Measurements from ENCODE around the gene DHX57.
"Not testable (repeated sequence)": the region's sequence is repeated elsewhere in the genome, so short reads cannot be mapped to it uniquely, and the experiment has no call there.

The DHX57 gene

GRCh38 chr2:38794235-38794946 is 81.3 kb downstream of the DHX57 start:
- DNase-seq (ENCODE audit: low read depth in 2 of 2): no peak

GRCh38 chr2:38793511-38793910 is 82.2 kb downstream of the DHX57 start:
- no peak for DNase-seq (ENCODE audit: low read depth in 2 of 2)

GRCh38 chr2:38792751-38793150 is 83.0 kb downstream of the DHX57 start:
- DNase-seq (ENCODE audit: low read depth in 2 of 2): no peak

GRCh38 chr2:38792321-38792720 is 83.4 kb downstream of the DHX57 start:
- not testable (repeated sequence) for DNase-seq (ENCODE audit: low read depth in 2 of 2)

- no peak for DNase-seq (ENCODE audit: low read depth in 2 of 2)
These were observed 84.0 kb downstream of the DHX57 start for GRCh38 chr2:38791744-38792143.

GRCh38 chr2:38789691-38790090 is 86.0 kb downstream of the DHX57 start:
- DNase-seq (ENCODE audit: low read depth in 2 of 2): no peak

GRCh38 chr2:38788306-38788705 is 87.4 kb downstream of the DHX57 start:
- no peak for DNase-seq (ENCODE audit: low read depth in 2 of 2)

- no peak for DNase-seq (ENCODE audit: low read depth in 2 of 2)
These were observed 92.1 kb downstream of the DHX57 start for GRCh38 chr2:38783586-38783985.

GRCh38 chr2:38778687-38779082 is 97.0 kb downstream of the DHX57 start:
- no peak for DNase-seq (ENCODE audit: low read depth in 2 of 2)

GRCh38 chr2:38776531-38776930 is 99.2 kb downstream of the DHX57 start:
- no peak for DNase-seq (ENCODE audit: low read depth in 2 of 2)

- no peak for DNase-seq (ENCODE audit: low read depth in 2 of 2)
These were observed 99.9 kb downstream of the DHX57 start for GRCh38 chr2:38775921-38776225.

- no peak for DNase-seq (ENCODE audit: low read depth in 2 of 2)
These were observed 100.4 kb downstream of the DHX57 start for GRCh38 chr2:38775097-38775920.

- DNase-seq (ENCODE audit: low read depth in 2 of 2): no peak
These were observed 104.1 kb downstream of the DHX57 start for GRCh38 chr2:38771632-38772031.

GRCh38 chr2:38765551-38765950 is 110.2 kb downstream of the DHX57 start:
- DNase-seq (ENCODE audit: low read depth in 2 of 2): no peak

- DNase-seq (ENCODE audit: low read depth in 2 of 2): no peak
These were observed 110.6 kb downstream of the DHX57 start for GRCh38 chr2:38765149-38765548.

GRCh38 chr2:38763728-38764127 is 112.0 kb downstream of the DHX57 start:
- DNase-seq (ENCODE audit: low read depth in 2 of 2): no peak

- no peak for DNase-seq (ENCODE audit: low read depth in 2 of 2)
These were observed 112.5 kb downstream of the DHX57 start for GRCh38 chr2:38763228-38763627.

- DNase-seq (ENCODE audit: low read depth in 2 of 2): not testable (repeated sequence)
These were observed 119.8 kb downstream of the DHX57 start for GRCh38 chr2:38755891-38756290.

- no peak for DNase-seq (ENCODE audit: low read depth in 2 of 2)
These were observed 121.2 kb downstream of the DHX57 start for GRCh38 chr2:38754506-38754905.

- no peak for DNase-seq (ENCODE audit: low read depth in 2 of 2)
These were observed 121.7 kb downstream of the DHX57 start for GRCh38 chr2:38754049-38754448.

GRCh38 chr2:38751596-38752410 is 123.9 kb downstream of the DHX57 start:
- DNase-seq (ENCODE audit: low read depth in 2 of 2): peak in 1 of 2 experiments; percentile 17

GRCh38 chr2:38750891-38751595 is 124.7 kb downstream of the DHX57 start, which contains the start of gene SRSF7:
Gene SRSF7, minus strand, starts transcription at chr2:38751361. Its CDS starts 105 bp downstream, at chr2:38751256.
- peak; percentile 94 to 98 for DNase-seq (ENCODE audit: low read depth in 2 of 2)

Data from stimulated activated CD4-positive, alpha-beta T cell treated with anti-CD3 and anti-CD28 coated beads, Interleukin-12 subunit alpha, Interleukin-12 subunit beta, amount 100 ng/mL, for 24 hours (primary cell).